Suprapubic skin (tissue), 3 donors: ENCODE results near the gene GPR75.

Source experiments
- CTCF ChIP-seq, 2 donors: fragments of 200-600 bp in 1 of 2; fragments of 450-650 bp in 1 of 2; sonication (generic) in 1 of 2; IDR thresholded peaks; one replicate each; pipeline ENCODE4 v1.5.1; 2016 to 2019; ENCODE audit warnings: antibody characterized with exemption in 2 of 2, mild to moderate bottlenecking in 1 of 2, moderate library complexity in 1 of 2
- POLR2A ChIP-seq, 2 donors: fragments of 450-650 bp; IDR thresholded peaks; one replicate each; pipeline ENCODE4 v1.6.1; 2017; ENCODE audit warnings: antibody characterized with exemption in 2 of 2, mild to moderate bottlenecking in 2 of 2, moderate library complexity in 2 of 2

GRCh38 chr2:53811601-53812000, 48.2 kb downstream of the GPR75 start:
- TF ChIP-seq CTCF (IDR thresholded peaks at IDR 0.05) (no peak), POLR2A (IDR thresholded peaks at IDR 0.05) (no peak)
